ENCODE data around the gene COPE. TPM values are rescaled to one million over a fixed set of nuclear protein-coding genes. Genes with fewer than 3 reads are reported as not detected.

Gene COPE
- total RNA-seq, 1 donor from 2014 or later: 194 TPM

DNA sequence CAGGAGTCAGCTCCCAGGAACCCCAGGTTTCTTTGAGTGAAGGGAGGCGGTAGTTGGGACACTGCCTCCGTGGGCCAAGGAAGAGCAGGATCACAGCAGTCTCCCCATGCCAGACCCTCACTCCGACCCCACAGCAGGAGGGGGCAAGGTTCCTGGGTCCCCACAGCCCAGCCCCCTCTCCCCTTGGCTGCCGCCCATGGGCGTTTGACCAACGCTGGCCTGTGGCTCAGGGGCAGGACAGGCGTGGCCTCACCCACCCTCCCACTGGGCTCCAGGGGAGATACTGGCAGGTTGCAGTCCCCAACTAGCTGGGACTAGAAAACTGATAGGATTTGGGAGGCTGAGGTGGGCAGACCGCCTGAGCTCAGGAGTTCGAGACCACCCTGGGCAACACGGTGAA lies 9.2 kb downstream of the COPE start:
- H3K27me3 Mint-ChIP-seq (ENCODE audit: low read depth): no peaks in the 10 kb centered on the region
- no peaks in the 10 kb centered on the region for H3K9me3 Mint-ChIP-seq
- peaks cover 6% of the 10 kb centered on the region for H3K36me3 Mint-ChIP-seq (ENCODE audit: low read depth)
- no peak overlapping the region for H3K27ac Mint-ChIP-seq (ENCODE audit: unreplicated experiment)
- DNase-seq (ENCODE audit: low read depth, low spot score): no peak
- H3K4me1 Mint-ChIP-seq: no peaks in the 10 kb centered on the region
- no peak overlapping the region for H3K4me3 Mint-ChIP-seq
- TF ChIP-seq, protein P1, sequence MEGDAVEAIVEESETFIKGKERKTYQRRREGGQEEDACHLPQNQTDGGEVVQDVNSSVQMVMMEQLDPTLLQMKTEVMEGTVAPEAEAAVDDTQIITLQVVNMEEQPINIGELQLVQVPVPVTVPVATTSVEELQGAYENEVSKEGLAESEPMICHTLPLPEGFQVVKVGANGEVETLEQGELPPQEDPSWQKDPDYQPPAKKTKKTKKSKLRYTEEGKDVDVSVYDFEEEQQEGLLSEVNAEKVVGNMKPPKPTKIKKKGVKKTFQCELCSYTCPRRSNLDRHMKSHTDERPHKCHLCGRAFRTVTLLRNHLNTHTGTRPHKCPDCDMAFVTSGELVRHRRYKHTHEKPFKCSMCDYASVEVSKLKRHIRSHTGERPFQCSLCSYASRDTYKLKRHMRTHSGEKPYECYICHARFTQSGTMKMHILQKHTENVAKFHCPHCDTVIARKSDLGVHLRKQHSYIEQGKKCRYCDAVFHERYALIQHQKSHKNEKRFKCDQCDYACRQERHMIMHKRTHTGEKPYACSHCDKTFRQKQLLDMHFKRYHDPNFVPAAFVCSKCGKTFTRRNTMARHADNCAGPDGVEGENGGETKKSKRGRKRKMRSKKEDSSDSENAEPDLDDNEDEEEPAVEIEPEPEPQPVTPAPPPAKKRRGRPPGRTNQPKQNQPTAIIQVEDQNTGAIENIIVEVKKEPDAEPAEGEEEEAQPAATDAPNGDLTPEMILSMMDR (conservative IDR thresholded peaks at IDR 0.05): no peak

DNA sequence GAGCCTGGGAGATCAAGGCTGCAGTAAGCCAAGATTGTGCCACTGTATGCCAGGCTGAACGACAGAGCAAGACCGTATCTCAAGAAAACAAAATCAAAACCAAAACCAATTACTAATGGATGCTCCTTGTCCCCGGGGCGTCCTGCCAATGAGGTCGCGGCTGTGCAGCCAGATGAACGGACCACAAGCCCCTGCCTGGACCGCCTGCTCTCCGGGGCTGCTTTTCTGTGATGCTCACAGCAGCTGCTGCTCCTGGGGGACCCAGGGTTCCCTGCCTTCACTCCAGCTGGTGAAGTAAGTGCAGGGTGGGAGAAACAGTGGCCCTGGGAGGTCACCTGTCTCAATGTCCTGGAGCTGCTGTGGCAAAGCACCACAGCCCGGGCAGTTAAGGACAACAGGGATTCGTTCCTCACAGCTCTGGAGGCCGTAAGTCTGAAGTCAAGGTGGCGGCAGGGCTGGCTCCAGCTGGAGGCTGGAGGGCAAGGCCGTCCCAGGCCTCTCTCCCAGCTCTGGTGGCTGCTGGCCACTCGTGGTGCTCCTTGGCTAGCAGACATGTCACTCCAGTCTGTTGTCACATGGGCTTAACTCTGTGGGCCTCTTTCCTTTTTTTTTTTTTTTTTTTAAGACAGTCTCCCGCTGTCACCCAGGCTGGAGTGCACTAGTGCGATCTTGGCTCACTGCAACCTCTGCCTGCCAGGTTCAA lies 10.1 kb downstream of the COPE start:
- no peak overlapping the region for H3K27ac Mint-ChIP-seq (ENCODE audit: unreplicated experiment)
- no peaks in the 10 kb centered on the region for H3K4me1 Mint-ChIP-seq
- no peak for DNase-seq (ENCODE audit: low read depth, low spot score)
- H3K36me3 Mint-ChIP-seq (ENCODE audit: low read depth): peaks cover 6% of the 10 kb centered on the region
- no peaks in the 10 kb centered on the region for H3K9me3 Mint-ChIP-seq
- H3K27me3 Mint-ChIP-seq (ENCODE audit: low read depth): no peaks in the 10 kb centered on the region
- TF ChIP-seq, protein P1 (conservative IDR thresholded peaks at IDR 0.05): no peak
- H3K4me3 Mint-ChIP-seq: no peak overlapping the region

DNA sequence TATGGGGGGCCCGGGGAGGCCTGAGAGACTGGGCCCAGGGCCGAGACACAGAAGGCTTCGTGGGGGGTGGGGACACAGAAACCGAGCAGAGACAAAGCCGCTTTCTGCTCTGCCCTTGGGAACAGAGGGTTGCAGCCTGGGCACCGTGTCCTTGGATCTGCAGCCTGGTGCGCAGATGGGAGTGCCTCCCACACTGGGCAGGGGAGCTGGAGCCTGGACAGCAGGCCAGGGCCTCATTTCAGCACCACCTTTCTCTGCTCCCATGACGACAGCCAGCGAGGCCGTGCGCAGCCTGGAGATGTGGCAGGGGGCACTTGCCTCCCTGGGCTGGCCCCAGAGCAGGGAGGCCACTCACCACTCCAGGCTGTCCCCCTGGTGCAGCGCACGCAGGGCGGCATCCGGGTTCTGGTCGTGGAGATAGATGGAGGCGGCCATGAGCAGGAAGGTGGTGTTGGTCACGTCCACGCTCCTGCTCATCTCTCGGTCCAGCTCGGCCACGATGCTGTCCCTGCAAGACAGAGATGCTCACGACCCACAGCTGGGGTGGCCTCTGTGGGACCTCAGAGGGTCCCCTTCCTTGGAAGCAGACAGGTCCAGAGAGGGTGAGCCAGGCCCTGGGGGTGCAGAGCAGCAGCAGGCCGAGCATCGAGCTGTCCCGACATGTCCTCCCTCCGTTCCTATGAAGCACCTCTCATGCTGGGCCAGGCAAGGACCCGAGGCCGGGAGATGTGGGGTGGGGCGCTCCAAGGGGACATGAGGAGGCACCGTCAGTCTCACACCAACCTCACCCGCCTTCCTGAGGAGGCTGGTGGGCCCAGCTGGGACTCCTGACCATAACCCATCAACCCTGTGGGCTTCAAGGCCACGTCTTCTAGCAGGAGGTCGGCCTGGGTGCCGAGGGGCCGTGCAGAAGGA lies 12.3 kb downstream of the COPE start:
- DNase-seq (ENCODE audit: low read depth, low spot score): no peak
- Mint-ChIP-seq H3K9me3 (no peaks in the 10 kb centered on the region), H3K36me3 (ENCODE audit: low read depth) (no peaks in the 10 kb centered on the region), H3K4me3 (no peak overlapping the region), H3K4me1 (no peaks in the 10 kb centered on the region), H3K27ac (ENCODE audit: unreplicated experiment) (no peak overlapping the region), H3K27me3 (ENCODE audit: low read depth) (no peaks in the 10 kb centered on the region)
- TF ChIP-seq, protein P1 (conservative IDR thresholded peaks at IDR 0.05): no peak

DNA sequence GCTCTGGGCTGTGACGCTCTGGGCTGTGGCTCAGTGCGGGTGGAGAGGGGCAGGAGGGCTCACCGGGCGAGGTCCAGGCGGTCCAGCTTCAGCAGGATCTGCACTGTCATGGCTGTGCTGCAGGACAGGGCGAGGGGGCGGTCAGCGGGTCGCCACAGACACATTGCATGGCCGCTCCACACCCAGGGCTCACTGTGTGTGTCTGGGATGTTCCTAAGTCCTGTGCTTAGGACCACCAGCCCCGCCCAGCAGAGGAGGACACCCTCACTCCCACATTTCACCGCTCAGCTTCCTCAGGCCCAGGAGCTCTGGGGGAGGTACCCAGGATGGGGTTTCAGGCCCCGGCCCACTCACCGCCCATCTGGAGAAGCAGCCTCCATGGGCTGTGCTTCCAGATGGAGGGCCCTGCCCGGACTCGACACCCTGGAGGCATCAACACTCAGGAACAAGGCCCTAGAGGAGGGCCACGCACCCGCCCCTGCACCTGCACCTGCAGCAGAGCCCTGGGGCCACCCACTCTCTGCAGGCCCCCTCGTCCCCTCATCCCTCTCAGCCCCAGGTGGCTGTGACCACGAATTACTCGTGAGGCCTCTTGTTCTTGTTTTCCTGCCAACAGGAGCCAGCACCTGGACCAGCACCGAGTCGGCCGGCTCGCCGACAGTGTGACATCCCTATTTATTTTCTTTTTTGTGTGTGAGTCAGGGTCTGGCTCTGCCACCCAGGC lies 13.5 kb downstream of the COPE start:
- Mint-ChIP-seq H3K27ac (ENCODE audit: unreplicated experiment) (no peak overlapping the region), H3K9me3 (no peaks in the 10 kb centered on the region), H3K4me1 (no peaks in the 10 kb centered on the region), H3K4me3 (no peak overlapping the region), H3K27me3 (ENCODE audit: low read depth) (no peaks in the 10 kb centered on the region), H3K36me3 (ENCODE audit: low read depth) (no peaks in the 10 kb centered on the region)
- TF ChIP-seq, protein P1 (conservative IDR thresholded peaks at IDR 0.05): no peak
- DNase-seq (ENCODE audit: low read depth, low spot score): no peak

DNA sequence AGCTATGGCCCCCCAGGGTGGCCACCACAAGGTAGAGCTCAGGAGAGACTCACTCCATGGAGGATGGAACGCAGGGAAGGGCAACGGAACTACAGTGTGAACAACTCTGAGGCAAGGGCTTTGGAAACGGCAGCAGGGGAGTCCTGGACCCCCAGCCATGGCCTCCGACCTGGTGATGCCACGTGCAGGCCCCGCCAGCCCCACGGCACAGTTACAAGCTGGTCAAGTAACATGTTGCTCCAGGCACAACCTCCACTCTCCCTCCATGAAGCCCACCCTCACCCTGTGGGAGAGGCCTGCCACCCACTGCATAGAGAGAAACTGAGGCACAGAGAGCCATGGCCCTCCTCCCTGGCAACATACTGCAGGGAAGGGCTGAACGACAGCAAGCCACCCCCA lies 14.1 kb downstream of the COPE start:
- H3K9me3 Mint-ChIP-seq: no peaks in the 10 kb centered on the region
- no peaks in the 10 kb centered on the region for H3K27me3 Mint-ChIP-seq (ENCODE audit: low read depth)
- H3K36me3 Mint-ChIP-seq (ENCODE audit: low read depth): no peaks in the 10 kb centered on the region
- H3K27ac Mint-ChIP-seq (ENCODE audit: unreplicated experiment): no peak overlapping the region
- no peak overlapping the region for H3K4me3 Mint-ChIP-seq
- no peak for DNase-seq (ENCODE audit: low read depth, low spot score)
- no peaks in the 10 kb centered on the region for H3K4me1 Mint-ChIP-seq
- TF ChIP-seq, protein P1 (conservative IDR thresholded peaks at IDR 0.05): no peak

All from neural crest cell (in vitro differentiated cells).